ENCODE measurements around the gene ATAD3C.
"Not testable (repeated sequence)": the region's sequence is repeated elsewhere in the genome, so short reads cannot be mapped to it uniquely, and the experiment has no call there.

The ATAD3C gene

GRCh38 chr1:1403653-1404052 is 45.8 kb upstream of the ATAD3C start:
- TF ChIP-seq CTCF (IDR thresholded peaks at IDR 0.05; ENCODE audit: low read depth, low read length): no peak
- DNase-seq (ENCODE audit: low read depth in 2 of 2): no peak
- H3K4me3 ChIP-seq (replicated peaks in 1 of 2; ENCODE audit: low read depth in 2 of 2, low read length in 2 of 2): no peak overlapping the region

- DNase-seq (ENCODE audit: low read depth in 2 of 2): no peak
- no peak for TF ChIP-seq CTCF (IDR thresholded peaks at IDR 0.05; ENCODE audit: low read depth, low read length)
- peak overlapping the region; percentile 77 to 85 for H3K4me3 ChIP-seq (replicated peaks in 1 of 2; ENCODE audit: low read depth in 2 of 2, low read length in 2 of 2)
Observed at GRCh38 chr1:1406101-1406820, 43.2 kb upstream of the ATAD3C start.

- peak within 1 kb of the TSS; percentile 77 to 85 for H3K4me3 ChIP-seq (replicated peaks in 1 of 2; ENCODE audit: low read depth in 2 of 2, low read length in 2 of 2)
- TF ChIP-seq CTCF (IDR thresholded peaks at IDR 0.05; ENCODE audit: low read depth, low read length): no peak
- DNase-seq (ENCODE audit: low read depth in 2 of 2): peak; percentile 87 to 91
Observed at GRCh38 chr1:1406821-1407635, 42.5 kb upstream of the ATAD3C start, which contains the start of gene MRPL20. Gene MRPL20 (minus strand): TSS chr1:1407293. CDS start chr1:1407217, 76 bp downstream.

- H3K4me3 ChIP-seq (replicated peaks in 1 of 2; ENCODE audit: low read depth in 2 of 2, low read length in 2 of 2): peak overlapping the region; percentile 77 to 85
- DNase-seq (ENCODE audit: low read depth in 2 of 2): peak; percentile 48 to 53
- TF ChIP-seq CTCF (IDR thresholded peaks at IDR 0.05; ENCODE audit: low read depth, low read length): peak; percentile 18
Observed at GRCh38 chr1:1407636-1408318, 41.7 kb upstream of the ATAD3C start.

- not testable (repeated sequence) for H3K4me3 ChIP-seq (replicated peaks in 1 of 2; ENCODE audit: low read depth in 2 of 2, low read length in 2 of 2); DNase-seq (ENCODE audit: low read depth in 2 of 2)
Observed at GRCh38 chr1:1410238-1410637, 39.3 kb upstream of the ATAD3C start.

- DNase-seq (ENCODE audit: low read depth in 2 of 2): no peak
- no peak overlapping the region for H3K4me3 ChIP-seq (replicated peaks in 1 of 2; ENCODE audit: low read depth in 2 of 2, low read length in 2 of 2)
- no peak for TF ChIP-seq CTCF (IDR thresholded peaks at IDR 0.05; ENCODE audit: low read depth, low read length)
Observed at GRCh38 chr1:1411626-1412025, 37.9 kb upstream of the ATAD3C start.

GRCh38 chr1:1412311-1412902 is 37.1 kb upstream of the ATAD3C start:
- not testable (repeated sequence) for DNase-seq (ENCODE audit: low read depth in 2 of 2); H3K4me3 ChIP-seq (replicated peaks in 1 of 2; ENCODE audit: low read depth in 2 of 2, low read length in 2 of 2)
